ENCODE results near the gene CHPF.
A peak's percentile ranks its signal among the peaks of the same experiment; 100 is the strongest.

Gene CHPF

DNA sequence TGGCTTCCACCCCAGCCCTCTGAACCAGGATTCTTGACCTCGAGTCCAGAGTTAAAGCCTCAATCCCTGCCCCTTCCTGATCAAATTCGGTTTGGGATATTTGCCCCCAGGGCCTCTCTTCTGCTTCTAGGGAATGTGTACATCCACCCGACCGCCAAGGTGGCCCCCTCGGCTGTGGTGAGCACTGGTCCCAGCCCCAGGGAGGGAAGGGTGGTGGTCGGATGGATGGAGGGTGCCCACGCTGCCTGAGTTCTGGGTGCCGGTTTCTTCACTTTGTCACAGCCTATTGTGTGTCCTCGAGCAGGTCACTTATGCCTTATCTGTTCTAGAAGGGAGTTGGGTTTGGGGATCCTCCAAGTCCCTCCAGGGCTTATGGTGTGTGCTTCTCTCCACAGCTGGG lies 38.0 kb downstream of the CHPF start:
- Histone ChIP-seq H3K4me1 (ENCODE audit: control insufficient read depth, low read depth, low read length) (peaks cover 35% of the 10 kb centered on the region), H3K27me3 (ENCODE audit: control insufficient read depth, insufficient read depth, low read length) (peaks cover 5% of the 10 kb centered on the region), H3K9me3 (ENCODE audit: control insufficient read depth, low read depth, low read length) (no peaks in the 10 kb centered on the region), H3K27ac (ENCODE audit: low read length) (no peak overlapping the region), H3K9ac (ENCODE audit: low read length) (no peak overlapping the region), H3K36me3 (ENCODE audit: control insufficient read depth, low read depth, low read length) (no peaks in the 10 kb centered on the region), H3K4me3 (ENCODE audit: low read length) (no peak overlapping the region)

DNA sequence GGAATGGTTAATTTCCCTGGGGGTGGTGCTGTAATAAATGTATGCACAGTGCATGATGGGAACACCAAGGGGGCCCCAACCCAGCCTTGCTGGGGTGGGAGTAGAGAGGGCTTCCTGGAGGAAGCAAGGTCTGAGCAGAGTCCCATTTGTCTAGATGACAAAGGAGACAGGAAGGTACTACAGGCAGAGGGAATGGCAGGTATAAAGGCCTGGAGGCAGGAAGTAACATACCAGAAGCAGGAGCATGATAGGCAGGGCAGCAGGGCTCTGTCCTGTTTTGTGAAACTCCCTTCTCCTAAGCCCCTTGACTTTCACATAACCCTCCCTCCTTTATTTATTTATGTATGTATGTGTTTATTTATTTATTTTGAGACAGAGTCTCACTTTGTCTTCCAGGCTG lies 41.0 kb downstream of the CHPF start:
- H3K27ac ChIP-seq (ENCODE audit: low read length), result no peak overlapping the region
- no peak overlapping the region for H3K4me3 ChIP-seq (ENCODE audit: low read length)
- peaks cover 29% of the 10 kb centered on the region for H3K4me1 ChIP-seq (ENCODE audit: control insufficient read depth, low read depth, low read length)
- peaks cover 2% of the 10 kb centered on the region for H3K27me3 ChIP-seq (ENCODE audit: control insufficient read depth, insufficient read depth, low read length)
- no peaks in the 10 kb centered on the region for H3K36me3 ChIP-seq (ENCODE audit: control insufficient read depth, low read depth, low read length)
- H3K9ac ChIP-seq (ENCODE audit: low read length), result no peak overlapping the region
- H3K9me3 ChIP-seq (ENCODE audit: control insufficient read depth, low read depth, low read length), result no peaks in the 10 kb centered on the region

DNA sequence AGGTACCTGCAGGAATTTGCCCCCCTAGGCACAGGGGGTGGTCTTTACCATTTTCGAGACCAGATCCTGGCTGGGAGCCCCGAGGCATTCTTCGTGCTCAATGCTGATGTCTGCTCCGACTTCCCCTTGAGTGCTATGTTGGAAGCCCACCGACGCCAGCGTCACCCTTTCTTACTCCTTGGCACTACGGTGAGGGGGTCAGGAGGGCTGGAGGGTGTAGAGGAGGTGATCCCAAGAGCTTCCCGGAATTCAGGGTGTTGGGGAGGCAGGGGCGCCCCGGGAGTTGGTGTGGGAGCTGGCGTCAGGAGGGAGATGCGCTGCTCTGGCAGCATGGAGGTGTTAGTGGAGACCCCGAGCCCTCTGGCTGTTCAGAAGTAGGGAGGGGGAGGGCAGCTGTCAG lies 41.8 kb downstream of the CHPF start:
- Histone ChIP-seq H3K9ac (ENCODE audit: low read length) (no peak overlapping the region), H3K9me3 (ENCODE audit: control insufficient read depth, low read depth, low read length) (no peaks in the 10 kb centered on the region), H3K4me3 (ENCODE audit: low read length) (no peak overlapping the region), H3K27me3 (ENCODE audit: control insufficient read depth, insufficient read depth, low read length) (peaks cover 10% of the 10 kb centered on the region), H3K27ac (ENCODE audit: low read length) (no peak overlapping the region), H3K36me3 (ENCODE audit: control insufficient read depth, low read depth, low read length) (no peaks in the 10 kb centered on the region), H3K4me1 (ENCODE audit: control insufficient read depth, low read depth, low read length) (peaks cover 21% of the 10 kb centered on the region)

DNA sequence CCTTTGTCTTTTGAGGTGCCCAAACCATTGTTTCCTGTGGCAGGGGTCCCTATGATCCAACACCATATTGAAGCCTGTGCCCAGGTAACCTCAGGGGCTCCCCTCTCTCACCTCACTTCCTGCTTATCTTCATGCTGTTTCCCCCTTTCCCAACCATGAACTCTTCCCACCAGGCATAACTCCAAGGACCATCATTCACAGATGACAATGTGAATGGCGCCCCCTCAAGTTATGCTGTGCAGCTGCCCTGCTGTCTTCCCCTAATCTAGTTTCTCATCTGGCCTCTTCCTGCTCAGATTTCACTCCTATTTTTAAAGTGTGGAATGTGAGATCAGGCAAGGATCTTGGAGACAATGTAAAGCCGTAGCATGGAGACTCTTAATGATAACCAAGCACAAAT lies 43.5 kb downstream of the CHPF start:
- Histone ChIP-seq H3K9me3 (ENCODE audit: control insufficient read depth, low read depth, low read length) (no peaks in the 10 kb centered on the region), H3K4me3 (ENCODE audit: low read length) (no peak overlapping the region), H3K9ac (ENCODE audit: low read length) (no peak overlapping the region), H3K4me1 (ENCODE audit: control insufficient read depth, low read depth, low read length) (peaks cover 17% of the 10 kb centered on the region), H3K27ac (ENCODE audit: low read length) (no peak overlapping the region), H3K27me3 (ENCODE audit: control insufficient read depth, insufficient read depth, low read length) (peaks cover 22% of the 10 kb centered on the region), H3K36me3 (ENCODE audit: control insufficient read depth, low read depth, low read length) (no peaks in the 10 kb centered on the region)

DNA sequence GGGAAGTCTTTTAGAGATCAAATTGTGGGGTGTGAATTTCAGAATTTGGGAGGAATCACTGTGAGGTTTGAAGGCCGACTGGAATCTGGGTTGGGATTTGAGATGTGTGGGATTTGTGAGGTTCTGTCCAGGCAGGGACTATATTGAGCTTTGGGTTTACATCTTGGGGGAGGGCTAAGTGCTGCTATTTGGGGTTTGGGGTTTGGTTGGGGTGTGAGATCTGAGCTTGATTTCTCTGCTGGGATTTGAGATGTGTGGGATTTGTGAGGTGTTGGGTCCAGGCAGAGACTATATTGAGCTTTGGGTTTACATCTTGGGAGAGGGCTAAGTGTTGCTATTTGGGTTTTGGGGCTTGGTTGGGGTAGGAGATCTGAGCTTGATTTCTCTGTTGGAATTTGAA lies 44.1 kb downstream of the CHPF start:
- peaks cover 22% of the 10 kb centered on the region for H3K27me3 ChIP-seq (ENCODE audit: control insufficient read depth, insufficient read depth, low read length)
- H3K9ac ChIP-seq (ENCODE audit: low read length), result peak overlapping the region; percentile 68
- H3K27ac ChIP-seq (ENCODE audit: low read length), result no peak overlapping the region
- H3K36me3 ChIP-seq (ENCODE audit: control insufficient read depth, low read depth, low read length), result no peaks in the 10 kb centered on the region
- no peaks in the 10 kb centered on the region for H3K9me3 ChIP-seq (ENCODE audit: control insufficient read depth, low read depth, low read length)
- H3K4me3 ChIP-seq (ENCODE audit: low read length), result peak overlapping the region; percentile 75
- peaks cover 17% of the 10 kb centered on the region for H3K4me1 ChIP-seq (ENCODE audit: control insufficient read depth, low read depth, low read length)

DNA sequence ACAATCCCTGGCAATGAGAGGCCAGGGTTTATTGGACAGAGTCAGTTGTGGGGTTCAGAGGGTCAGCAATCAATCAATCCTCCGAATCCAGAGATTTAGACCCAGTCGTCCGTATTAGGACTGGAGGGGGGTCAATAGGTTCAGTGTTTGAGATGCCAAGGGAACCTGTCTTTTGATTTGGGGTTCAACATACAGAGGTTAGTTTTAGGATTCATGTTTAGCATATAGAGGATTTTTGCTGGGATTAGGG lies 44.6 kb downstream of the CHPF start:
- Histone ChIP-seq H3K9ac (ENCODE audit: low read length) (peak overlapping the region; percentile 68), H3K4me3 (ENCODE audit: low read length) (peak overlapping the region; percentile 75), H3K4me1 (ENCODE audit: control insufficient read depth, low read depth, low read length) (peaks cover 17% of the 10 kb centered on the region), H3K9me3 (ENCODE audit: control insufficient read depth, low read depth, low read length) (no peaks in the 10 kb centered on the region), H3K36me3 (ENCODE audit: control insufficient read depth, low read depth, low read length) (no peaks in the 10 kb centered on the region), H3K27me3 (ENCODE audit: control insufficient read depth, insufficient read depth, low read length) (peaks cover 22% of the 10 kb centered on the region), H3K27ac (ENCODE audit: low read length) (no peak overlapping the region)

DNA sequence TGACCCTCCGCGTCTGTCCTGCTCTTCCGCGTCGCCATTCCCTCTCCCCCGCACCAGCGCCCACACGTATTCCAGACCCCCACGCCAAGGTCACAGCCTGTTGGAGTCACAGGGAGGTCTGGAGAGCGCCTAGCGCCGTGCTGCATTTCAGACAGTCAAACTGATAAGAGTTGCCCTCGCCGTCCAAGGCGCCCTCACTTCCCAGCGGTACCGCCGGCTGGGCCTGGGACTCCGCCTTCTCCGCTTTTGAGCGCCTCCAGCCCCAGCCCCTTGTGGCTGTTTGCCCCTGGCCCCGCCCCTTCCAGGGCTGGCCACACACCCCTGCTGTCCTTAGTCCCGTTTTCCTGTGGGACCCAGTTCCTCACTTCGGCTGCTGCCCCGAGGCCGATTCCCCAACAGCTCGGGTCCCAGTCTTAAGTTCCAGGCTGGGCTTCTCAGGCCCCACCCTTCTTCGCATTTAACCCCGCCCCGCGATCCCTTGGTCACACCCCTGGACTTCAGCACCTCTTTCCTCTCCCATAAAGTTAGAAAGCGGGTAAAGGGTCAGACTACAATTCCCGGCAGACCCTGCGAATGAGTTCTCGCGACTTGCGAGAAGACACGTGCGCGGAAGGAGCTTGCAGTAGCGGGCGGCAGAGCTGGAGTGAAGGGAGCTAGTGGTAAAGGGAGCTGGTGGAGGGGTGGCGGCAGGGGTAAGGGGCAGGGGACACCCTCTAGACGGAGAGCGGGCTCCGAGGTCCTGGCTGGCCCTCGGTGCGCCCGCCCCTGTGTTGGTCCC lies 45.1 kb downstream of the CHPF start, which contains the start of gene GMPPA:
GMPPA (plus strand) TSS at position 612 of the 778 bp plus-strand sequence. CDS start 1,085 bp downstream, outside the sequence.
- Histone ChIP-seq H3K27ac (ENCODE audit: low read length) (no peak within 1 kb of the TSS), H3K27me3 (ENCODE audit: control insufficient read depth, insufficient read depth, low read length) (peaks cover 22% of the 10 kb centered on the region), H3K36me3 (ENCODE audit: control insufficient read depth, low read depth, low read length) (no peaks in the 10 kb centered on the region), H3K9ac (ENCODE audit: low read length) (peak within 1 kb of the TSS; percentile 68), H3K4me3 (ENCODE audit: low read length) (peak within 1 kb of the TSS; percentile 75), H3K4me1 (ENCODE audit: control insufficient read depth, low read depth, low read length) (peaks cover 17% of the 10 kb centered on the region), H3K9me3 (ENCODE audit: control insufficient read depth, low read depth, low read length) (no peaks in the 10 kb centered on the region)

DNA sequence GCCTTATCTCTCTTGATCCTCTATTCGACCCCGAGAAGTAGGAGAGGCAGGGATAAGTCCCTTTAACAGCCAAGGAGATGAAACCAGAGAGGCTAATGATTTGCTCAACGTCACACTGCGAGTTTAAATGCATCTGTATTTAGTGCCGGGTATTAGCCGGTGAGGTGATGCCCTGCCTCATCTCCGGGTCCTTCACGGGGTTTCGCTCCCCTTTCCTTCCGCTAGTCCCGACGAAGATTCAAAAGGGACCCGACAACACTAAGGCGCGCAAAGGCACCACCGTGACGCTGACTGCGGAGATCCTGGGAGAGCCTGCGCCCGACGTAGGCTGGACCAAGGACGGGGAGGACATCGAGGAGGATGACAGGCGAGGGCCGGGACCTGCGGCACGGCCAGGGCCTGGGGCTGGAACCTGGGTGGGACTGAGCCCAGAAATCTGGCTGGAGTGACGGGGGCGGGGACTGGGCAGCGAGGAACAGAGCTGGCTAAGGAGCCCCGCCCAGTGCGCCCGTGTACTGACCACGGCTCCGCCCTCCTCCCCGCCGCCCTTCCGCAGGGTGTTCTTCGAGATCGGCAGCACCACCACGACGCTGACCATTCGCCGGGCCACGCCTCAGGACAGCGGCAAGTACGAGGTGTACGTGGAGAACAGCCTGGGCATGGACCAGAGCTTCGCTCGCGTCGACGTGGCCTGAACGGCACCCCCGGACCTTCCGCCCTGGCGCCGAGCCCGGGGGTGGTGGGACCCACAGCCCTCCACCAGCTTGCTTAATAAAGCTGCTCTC lies 45.9 kb downstream of the CHPF start:
- Histone ChIP-seq H3K27me3 (ENCODE audit: control insufficient read depth, insufficient read depth, low read length) (peaks cover 22% of the 10 kb centered on the region), H3K27ac (ENCODE audit: low read length) (no peak overlapping the region), H3K9me3 (ENCODE audit: control insufficient read depth, low read depth, low read length) (no peaks in the 10 kb centered on the region), H3K4me1 (ENCODE audit: control insufficient read depth, low read depth, low read length) (peaks cover 17% of the 10 kb centered on the region), H3K36me3 (ENCODE audit: control insufficient read depth, low read depth, low read length) (no peaks in the 10 kb centered on the region), H3K9ac (ENCODE audit: low read length) (no peak overlapping the region), H3K4me3 (ENCODE audit: low read length) (peak overlapping the region; percentile 75)

DNA sequence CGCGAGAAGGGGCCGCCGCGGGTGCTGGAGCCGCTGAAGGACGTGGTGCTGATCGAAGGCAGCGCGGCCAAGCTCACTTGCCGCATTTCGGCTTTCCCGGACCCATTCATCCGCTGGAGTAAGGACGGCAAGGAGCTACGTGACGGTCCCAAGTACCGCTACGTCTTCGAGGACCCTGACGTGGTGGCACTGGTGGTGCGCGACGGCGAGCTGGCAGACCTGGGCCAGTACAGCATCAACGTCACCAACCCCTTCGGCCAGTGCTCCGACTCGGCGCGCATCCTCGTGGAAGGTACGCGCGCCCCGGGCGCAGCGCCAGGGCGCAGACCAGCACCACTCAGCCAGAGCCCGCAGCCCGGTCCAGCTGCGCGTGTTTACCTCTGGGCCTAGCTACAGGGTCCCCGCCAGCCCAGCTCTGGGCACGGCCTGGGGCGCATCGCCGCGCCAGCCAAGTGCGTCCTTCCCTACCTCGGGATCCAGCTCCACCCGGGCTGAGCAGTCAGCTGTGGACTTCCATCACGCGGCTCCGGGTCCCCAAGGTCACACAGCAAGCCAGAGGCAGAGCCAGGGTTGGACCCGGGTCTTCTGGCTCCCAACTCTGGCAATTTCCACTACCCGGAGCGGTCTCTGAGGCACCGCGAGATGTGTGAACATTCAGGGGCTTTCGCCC lies 46.6 kb downstream of the CHPF start:
- no peaks in the 10 kb centered on the region for H3K9me3 ChIP-seq (ENCODE audit: control insufficient read depth, low read depth, low read length)
- peak overlapping the region; percentile 75 for H3K4me3 ChIP-seq (ENCODE audit: low read length)
- no peak overlapping the region for H3K9ac ChIP-seq (ENCODE audit: low read length)

DNA sequence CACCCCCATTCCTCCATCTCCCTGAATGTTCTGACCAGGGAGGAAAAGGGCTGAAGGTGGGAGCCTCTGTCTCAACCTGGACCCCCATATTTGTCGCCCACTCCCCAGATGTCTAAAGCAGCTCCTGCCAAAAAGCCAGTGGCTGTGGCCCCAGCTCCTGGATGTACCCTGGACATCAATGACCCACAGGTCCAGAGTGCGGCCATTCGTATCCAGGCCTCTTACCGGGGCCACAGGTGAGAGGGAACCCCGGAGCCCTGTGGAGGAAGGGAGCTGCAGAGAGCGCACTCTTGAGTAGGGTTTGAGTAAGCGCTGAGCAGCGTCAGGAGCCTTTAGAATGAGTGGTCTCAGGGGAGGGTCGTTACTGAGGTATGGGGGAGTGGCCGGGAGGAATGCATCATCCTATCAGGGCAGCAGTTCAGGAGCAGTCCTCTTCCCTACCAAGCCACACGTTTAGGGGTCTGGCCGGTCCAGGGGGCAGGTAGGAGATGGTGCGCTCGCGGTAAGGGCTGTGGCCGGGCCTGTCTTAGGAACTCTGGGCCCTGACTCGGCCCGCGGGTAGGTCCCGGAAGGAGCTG lies 47.3 kb downstream of the CHPF start:
- Histone ChIP-seq H3K27me3 (ENCODE audit: control insufficient read depth, insufficient read depth, low read length) (peaks cover 22% of the 10 kb centered on the region), H3K9ac (ENCODE audit: low read length) (no peak overlapping the region), H3K4me3 (ENCODE audit: low read length) (no peak overlapping the region), H3K27ac (ENCODE audit: low read length) (no peak overlapping the region), H3K4me1 (ENCODE audit: control insufficient read depth, low read depth, low read length) (peaks cover 17% of the 10 kb centered on the region), H3K9me3 (ENCODE audit: control insufficient read depth, low read depth, low read length) (no peaks in the 10 kb centered on the region), H3K36me3 (ENCODE audit: control insufficient read depth, low read depth, low read length) (no peaks in the 10 kb centered on the region)

More for the DNA sequence above, 46.6 kb downstream of the CHPF start:
- Histone ChIP-seq H3K27ac (ENCODE audit: low read length) (no peak overlapping the region), H3K27me3 (ENCODE audit: control insufficient read depth, insufficient read depth, low read length) (peaks cover 22% of the 10 kb centered on the region), H3K36me3 (ENCODE audit: control insufficient read depth, low read depth, low read length) (no peaks in the 10 kb centered on the region), H3K4me1 (ENCODE audit: control insufficient read depth, low read depth, low read length) (peaks cover 17% of the 10 kb centered on the region)

DNA sequence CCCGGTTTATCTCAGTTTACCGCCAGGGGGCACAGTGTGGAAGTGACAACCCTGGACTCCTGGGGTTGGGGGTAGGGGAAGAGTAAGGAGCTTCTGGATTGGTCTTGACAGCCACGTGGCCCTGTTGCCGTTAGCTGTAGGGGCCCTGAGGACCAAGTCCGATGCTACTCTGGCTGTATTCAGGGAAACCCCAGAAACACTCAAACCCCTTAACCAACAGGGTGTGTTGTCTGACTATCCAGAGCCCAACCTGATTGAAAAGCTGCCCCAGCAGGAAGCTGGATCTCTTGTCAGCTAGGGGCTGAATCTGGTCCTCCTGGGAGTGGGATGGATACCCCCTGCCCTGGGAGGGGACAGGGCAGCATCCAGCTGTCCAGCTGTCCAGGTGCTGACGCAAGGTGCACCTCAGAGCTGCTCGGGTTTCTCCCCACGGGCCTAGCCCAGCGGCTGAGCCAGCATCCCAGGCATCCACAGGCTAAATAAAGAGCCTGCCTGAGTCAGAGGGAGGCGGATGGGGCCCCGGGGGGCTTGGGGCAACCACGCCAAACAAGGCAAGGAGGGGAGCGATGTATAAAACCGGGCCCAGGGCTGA lies 48.0 kb downstream of the CHPF start:
- no peak overlapping the region for H3K4me3 ChIP-seq (ENCODE audit: low read length)
- no peaks in the 10 kb centered on the region for H3K9me3 ChIP-seq (ENCODE audit: control insufficient read depth, low read depth, low read length)
- H3K27me3 ChIP-seq (ENCODE audit: control insufficient read depth, insufficient read depth, low read length), result peaks cover 22% of the 10 kb centered on the region
- H3K4me1 ChIP-seq (ENCODE audit: control insufficient read depth, low read depth, low read length), result peaks cover 17% of the 10 kb centered on the region
- H3K9ac ChIP-seq (ENCODE audit: low read length), result no peak overlapping the region
- no peaks in the 10 kb centered on the region for H3K36me3 ChIP-seq (ENCODE audit: control insufficient read depth, low read depth, low read length)
- no peak overlapping the region for H3K27ac ChIP-seq (ENCODE audit: low read length)
